Measurements from ENCODE around the gene LRMDA. TPM values are rescaled to one million over a fixed set of nuclear protein-coding genes. Genes with fewer than 3 reads are reported as not detected.

Gene LRMDA
- polyA plus RNA-seq, 1 donor (not counting 4 experiments of a cell fraction or from before 2014, with no cell fraction given): not detected

DNA sequence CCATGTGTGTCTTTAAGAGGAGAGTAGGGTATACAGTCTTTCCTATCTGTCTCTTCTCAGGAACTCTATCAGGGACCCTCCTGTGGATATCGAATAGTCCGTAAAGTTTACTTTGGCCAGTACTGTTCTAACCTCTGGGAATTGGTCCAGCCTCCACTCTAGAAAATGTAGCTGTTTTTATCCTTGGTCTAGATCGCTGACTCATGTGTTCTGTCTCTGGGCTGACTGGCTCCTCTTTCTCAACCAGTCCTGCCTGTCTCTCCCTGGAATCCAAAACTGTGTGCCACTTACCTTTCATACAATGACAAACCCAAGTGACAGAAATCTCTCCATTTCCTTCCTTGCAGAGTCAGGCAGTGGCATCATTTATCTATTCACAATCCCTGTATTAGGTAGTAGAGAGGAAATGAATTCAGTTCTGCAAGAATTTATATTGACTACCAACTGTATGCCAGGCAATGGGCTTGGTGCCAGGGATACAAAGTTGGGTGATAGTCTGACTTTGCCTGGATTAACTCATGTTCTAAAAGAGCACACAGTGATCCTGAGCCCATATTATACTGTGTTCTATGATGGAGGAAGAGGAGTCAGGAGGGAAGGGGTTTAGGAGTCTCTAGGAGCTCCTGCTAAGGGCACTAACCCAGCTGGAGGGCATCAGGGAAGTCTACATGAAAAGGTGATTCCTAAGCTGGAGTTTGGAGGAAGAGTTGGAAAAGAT lies 232.7 kb downstream of the LRMDA start:
- dilution Hi-C loops (cut with MboI; ENCODE audit: extremely low pct_ligation_motif_present, low sequenced_read_pairs): no loop called here
- Histone ChIP-seq H3K27ac (ENCODE audit: control insufficient read depth, insufficient read depth, low read length) (no peak overlapping the region), H3K4me3 (ENCODE audit: control insufficient read depth in 2 of 3, extremely low read depth in 1 of 3, insufficient read depth in 2 of 3, low read depth in 1 of 3, low read length in 3 of 3) (no peak overlapping the region), H3K9me1 (ENCODE audit: control insufficient read depth, extremely low read depth, insufficient read depth, low read length) (no peaks in the 10 kb centered on the region), H3K9ac (ENCODE audit: control insufficient read depth, extremely low read depth, insufficient read depth, low read length) (no peak overlapping the region), H3K4me1 (ENCODE audit: control insufficient read depth, extremely low read depth, insufficient read depth, low read length) (no peaks in the 10 kb centered on the region), H2AFZ (ENCODE audit: control insufficient read depth, low read length) (no peak overlapping the region), H4K20me1 (ENCODE audit: control insufficient read depth, extremely low read depth, insufficient read depth, low read length) (no peaks in the 10 kb centered on the region), H3K9me3 (ENCODE audit: control insufficient read depth, low read depth, low read length) (no peaks in the 10 kb centered on the region), H3K4me2 (ENCODE audit: control insufficient read depth, extremely low read depth, insufficient read depth, low read depth, low read length) (no peak overlapping the region), H3K79me2 (ENCODE audit: control insufficient read depth, insufficient read depth, low read length) (no peaks in the 10 kb centered on the region), H3K36me3 (ENCODE audit: control insufficient read depth in 2 of 2, extremely low read depth in 1 of 2, insufficient read depth in 2 of 2, low read length in 2 of 2) (no peaks in the 10 kb centered on the region), H3K27me3 (ENCODE audit: control insufficient read depth, extremely low read depth, insufficient read depth, low read length) (no peaks in the 10 kb centered on the region)
- FAIRE-seq (no peak), DNase-seq (ENCODE audit: low read depth, low spot score) (no peak)
- no peak for TF ChIP-seq EZH2 (IDR thresholded peaks at IDR 0.05; ENCODE audit: low read length)
- TF ChIP-seq, protein P1, sequence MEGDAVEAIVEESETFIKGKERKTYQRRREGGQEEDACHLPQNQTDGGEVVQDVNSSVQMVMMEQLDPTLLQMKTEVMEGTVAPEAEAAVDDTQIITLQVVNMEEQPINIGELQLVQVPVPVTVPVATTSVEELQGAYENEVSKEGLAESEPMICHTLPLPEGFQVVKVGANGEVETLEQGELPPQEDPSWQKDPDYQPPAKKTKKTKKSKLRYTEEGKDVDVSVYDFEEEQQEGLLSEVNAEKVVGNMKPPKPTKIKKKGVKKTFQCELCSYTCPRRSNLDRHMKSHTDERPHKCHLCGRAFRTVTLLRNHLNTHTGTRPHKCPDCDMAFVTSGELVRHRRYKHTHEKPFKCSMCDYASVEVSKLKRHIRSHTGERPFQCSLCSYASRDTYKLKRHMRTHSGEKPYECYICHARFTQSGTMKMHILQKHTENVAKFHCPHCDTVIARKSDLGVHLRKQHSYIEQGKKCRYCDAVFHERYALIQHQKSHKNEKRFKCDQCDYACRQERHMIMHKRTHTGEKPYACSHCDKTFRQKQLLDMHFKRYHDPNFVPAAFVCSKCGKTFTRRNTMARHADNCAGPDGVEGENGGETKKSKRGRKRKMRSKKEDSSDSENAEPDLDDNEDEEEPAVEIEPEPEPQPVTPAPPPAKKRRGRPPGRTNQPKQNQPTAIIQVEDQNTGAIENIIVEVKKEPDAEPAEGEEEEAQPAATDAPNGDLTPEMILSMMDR (optimal IDR thresholded peaks at IDR 0.05 in 1 of 3, IDR thresholded peaks at IDR 0.05 in 1 of 3, conservative IDR thresholded peaks at IDR 0.05 in 1 of 3; ENCODE audit: extremely low read depth in 1 of 3, insufficient read depth in 2 of 3, low read length in 3 of 3): no peak

DNA sequence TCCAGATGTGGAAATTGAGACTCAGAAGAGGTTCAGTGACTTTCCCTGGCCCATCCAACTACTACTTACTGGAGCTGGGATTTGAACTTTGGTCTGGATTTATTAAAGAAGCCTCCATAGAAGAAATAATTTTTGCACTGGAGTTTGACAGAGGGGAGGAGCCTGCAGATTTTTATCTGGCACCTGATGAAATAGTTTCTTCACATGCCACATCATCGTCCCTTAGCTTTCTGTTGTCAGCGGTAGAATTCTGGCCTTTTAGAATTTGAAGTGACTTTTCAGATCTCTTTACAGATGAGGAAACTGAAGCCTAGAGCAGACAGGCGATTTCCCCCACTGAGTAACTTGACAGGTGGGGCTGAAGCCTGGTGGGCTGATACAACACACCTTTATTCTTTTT lies 233.5 kb downstream of the LRMDA start:
- H3K79me2 ChIP-seq (ENCODE audit: control insufficient read depth, insufficient read depth, low read length): no peaks in the 10 kb centered on the region
- TF ChIP-seq EZH2 (IDR thresholded peaks at IDR 0.05; ENCODE audit: low read length): no peak
- TF ChIP-seq, protein P1 (optimal IDR thresholded peaks at IDR 0.05 in 1 of 3, IDR thresholded peaks at IDR 0.05 in 1 of 3, conservative IDR thresholded peaks at IDR 0.05 in 1 of 3; ENCODE audit: extremely low read depth in 1 of 3, insufficient read depth in 2 of 3, low read length in 3 of 3): no peak
- no peak overlapping the region for H2AFZ ChIP-seq (ENCODE audit: control insufficient read depth, low read length)
- no peaks in the 10 kb centered on the region for H4K20me1 ChIP-seq (ENCODE audit: control insufficient read depth, extremely low read depth, insufficient read depth, low read length)
- H3K4me3 ChIP-seq (ENCODE audit: control insufficient read depth in 2 of 3, extremely low read depth in 1 of 3, insufficient read depth in 2 of 3, low read depth in 1 of 3, low read length in 3 of 3): no peak overlapping the region
- H3K27me3 ChIP-seq (ENCODE audit: control insufficient read depth, extremely low read depth, insufficient read depth, low read length): no peaks in the 10 kb centered on the region
- no peaks in the 10 kb centered on the region for H3K4me1 ChIP-seq (ENCODE audit: control insufficient read depth, extremely low read depth, insufficient read depth, low read length)
- H3K9me3 ChIP-seq (ENCODE audit: control insufficient read depth, low read depth, low read length): no peaks in the 10 kb centered on the region
- no peaks in the 10 kb centered on the region for H3K9me1 ChIP-seq (ENCODE audit: control insufficient read depth, extremely low read depth, insufficient read depth, low read length)
- no peaks in the 10 kb centered on the region for H3K36me3 ChIP-seq (ENCODE audit: control insufficient read depth in 2 of 2, extremely low read depth in 1 of 2, insufficient read depth in 2 of 2, low read length in 2 of 2)
- H3K9ac ChIP-seq (ENCODE audit: control insufficient read depth, extremely low read depth, insufficient read depth, low read length): no peak overlapping the region
- no peak for FAIRE-seq
- DNase-seq (ENCODE audit: low read depth, low spot score): no peak
- H3K4me2 ChIP-seq (ENCODE audit: control insufficient read depth, extremely low read depth, insufficient read depth, low read depth, low read length): no peak overlapping the region
- H3K27ac ChIP-seq (ENCODE audit: control insufficient read depth, insufficient read depth, low read length): no peak overlapping the region
- dilution Hi-C loops (cut with MboI; ENCODE audit: extremely low pct_ligation_motif_present, low sequenced_read_pairs): no loop called here

Measured in keratinocyte (primary cell).